ENCODE results near the gene MBD3.

Gene MBD3

GRCh38 chr19:1630012-1630411 lies 37.3 kb upstream of the MBD3 start:
- H3K9me3 ChIP-seq (replicated peaks; ENCODE audit: insufficient read depth, low read length), result no peaks in the 10 kb centered on the region
- no peak overlapping the region for H3K9ac ChIP-seq (ENCODE audit: low read length)
- DNase-seq, result no peak
- no peak overlapping the region for H2AFZ ChIP-seq (ENCODE audit: low read length)
- H3K36me3 ChIP-seq (replicated peaks; ENCODE audit: insufficient read depth, low read length), result peaks cover 29% of the 10 kb centered on the region
- no peak overlapping the region for H3K4me3 ChIP-seq (ENCODE audit: low read length)
- H3K9me2 ChIP-seq (replicated peaks; ENCODE audit: insufficient read depth, low read length), result no peaks in the 10 kb centered on the region
- no peak for TF ChIP-seq EZH2phosphoT487 (IDR thresholded peaks at IDR 0.05; ENCODE audit: low read length)
- no peak for TF ChIP-seq CTCF (IDR thresholded peaks at IDR 0.05; ENCODE audit: low read length)
- TF ChIP-seq EZH2 (optimal IDR thresholded peaks at IDR 0.05; ENCODE audit: low read depth, low read length), result no peak
- H3K4me1 ChIP-seq (ENCODE audit: low read length), result no peaks in the 10 kb centered on the region
- H3K4me2 ChIP-seq (ENCODE audit: low read depth, low read length), result no peak overlapping the region
- peaks cover 3% of the 10 kb centered on the region; the same call in 1 of the 2 replicates for H3F3A ChIP-seq (ENCODE audit: insufficient read depth, low read length)
- H4K20me1 ChIP-seq (ENCODE audit: insufficient read depth, low read length), result peaks cover 41% of the 10 kb centered on the region
- peaks cover 84% of the 10 kb centered on the region for H3K79me2 ChIP-seq (ENCODE audit: low read length)
- H3K27me3 ChIP-seq (replicated peaks; ENCODE audit: insufficient read depth, low read length), result no peaks in the 10 kb centered on the region
- H3K27ac ChIP-seq (ENCODE audit: low read length), result no peak overlapping the region

- DNase-seq, result no peak
These were observed 36.7 kb upstream of the MBD3 start for GRCh38 chr19:1629256-1629808.

GRCh38 chr19:1627194-1627593 lies 34.5 kb upstream of the MBD3 start:
- no peak overlapping the region for H3K4me3 ChIP-seq (ENCODE audit: low read length)
- no peak overlapping the region for H3K4me2 ChIP-seq (ENCODE audit: low read depth, low read length)
- peaks cover 6% of the 10 kb centered on the region; the same call in 1 of the 2 replicates for H3F3A ChIP-seq (ENCODE audit: insufficient read depth, low read length)
- no peak overlapping the region for H3K27ac ChIP-seq (ENCODE audit: low read length)
- H3K79me2 ChIP-seq (ENCODE audit: low read length), result peaks cover 80% of the 10 kb centered on the region
- no peak for DNase-seq
- H4K20me1 ChIP-seq (ENCODE audit: insufficient read depth, low read length), result peaks cover 22% of the 10 kb centered on the region; the same call in 1 of the 2 replicates
- H3K9me2 ChIP-seq (replicated peaks; ENCODE audit: insufficient read depth, low read length), result no peaks in the 10 kb centered on the region
- H2AFZ ChIP-seq (ENCODE audit: low read length), result no peak overlapping the region
- H3K9ac ChIP-seq (ENCODE audit: low read length), result no peak overlapping the region
- TF ChIP-seq CTCF (IDR thresholded peaks at IDR 0.05; ENCODE audit: low read length) (no peak), EZH2phosphoT487 (IDR thresholded peaks at IDR 0.05; ENCODE audit: low read length) (no peak), EZH2 (optimal IDR thresholded peaks at IDR 0.05; ENCODE audit: low read depth, low read length) (no peak)
- H3K36me3 ChIP-seq (replicated peaks; ENCODE audit: insufficient read depth, low read length), result peaks cover 23% of the 10 kb centered on the region
- H3K4me1 ChIP-seq (ENCODE audit: low read length), result no peaks in the 10 kb centered on the region
- H3K9me3 ChIP-seq (replicated peaks; ENCODE audit: insufficient read depth, low read length), result no peaks in the 10 kb centered on the region
- no peaks in the 10 kb centered on the region for H3K27me3 ChIP-seq (replicated peaks; ENCODE audit: insufficient read depth, low read length)

More at GRCh38 chr19:1629256-1629808, 36.7 kb upstream of the MBD3 start:
- H3K9ac ChIP-seq (ENCODE audit: low read length), result no peak overlapping the region
- no peak overlapping the region for H2AFZ ChIP-seq (ENCODE audit: low read length)
- H3F3A ChIP-seq (ENCODE audit: insufficient read depth, low read length), result peaks cover 6% of the 10 kb centered on the region; the same call in 1 of the 2 replicates
- no peaks in the 10 kb centered on the region for H3K9me3 ChIP-seq (replicated peaks; ENCODE audit: insufficient read depth, low read length)
- no peaks in the 10 kb centered on the region for H3K9me2 ChIP-seq (replicated peaks; ENCODE audit: insufficient read depth, low read length)
- no peaks in the 10 kb centered on the region for H3K4me1 ChIP-seq (ENCODE audit: low read length)
- H4K20me1 ChIP-seq (ENCODE audit: insufficient read depth, low read length), result peaks cover 36% of the 10 kb centered on the region
- H3K27me3 ChIP-seq (replicated peaks; ENCODE audit: insufficient read depth, low read length), result no peaks in the 10 kb centered on the region
- H3K27ac ChIP-seq (ENCODE audit: low read length), result no peak overlapping the region
- no peak overlapping the region for H3K4me3 ChIP-seq (ENCODE audit: low read length)
- H3K79me2 ChIP-seq (ENCODE audit: low read length), result peaks cover 84% of the 10 kb centered on the region
- H3K36me3 ChIP-seq (replicated peaks; ENCODE audit: insufficient read depth, low read length), result peaks cover 29% of the 10 kb centered on the region
- H3K4me2 ChIP-seq (ENCODE audit: low read depth, low read length), result no peak overlapping the region
- TF ChIP-seq EZH2phosphoT487 (IDR thresholded peaks at IDR 0.05; ENCODE audit: low read length) (no peak), EZH2 (optimal IDR thresholded peaks at IDR 0.05; ENCODE audit: low read depth, low read length) (no peak), CTCF (IDR thresholded peaks at IDR 0.05; ENCODE audit: low read length) (no peak)
